ENCODE data around the gene ASIC4. TPM values are rescaled to one million over a fixed set of nuclear protein-coding genes. Genes with fewer than 3 reads are reported as not detected.

ASIC4 gene
- polyA plus RNA-seq, 1 experiment: not detected

DNA sequence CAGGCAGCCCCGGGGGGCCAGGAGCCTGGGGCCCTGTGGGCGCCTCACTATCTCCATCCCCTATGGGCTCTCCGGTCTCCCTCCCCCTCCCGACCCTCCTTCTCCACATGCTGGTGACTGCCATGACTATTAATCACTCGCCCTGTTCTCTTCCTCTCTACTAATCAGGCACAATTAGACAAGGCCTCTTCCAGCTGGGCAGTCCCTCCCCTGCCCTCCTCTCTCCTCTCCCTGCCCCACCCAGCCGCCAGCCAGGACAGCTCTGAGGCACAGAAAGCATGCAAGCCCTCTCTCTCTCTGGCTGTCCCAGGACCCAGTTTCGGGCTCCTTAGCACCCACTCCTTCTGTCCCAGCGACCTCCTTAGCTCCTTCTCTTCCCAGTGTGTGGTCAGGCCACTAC lies 5.8 kb downstream of the ASIC4 start:
- POLR2A ChIA-PET: interaction anchor here (0.6 to 2.0 kb wide), 4 partner anchors 9 to 104 kb away, joined by 3 to 6 read pairs (median 3); partner anchors contain the start of gene GMPPA
- no peak for DNase-seq (ENCODE audit: low read depth, low spot score)
- CTCF ChIA-PET: interaction anchor here (0.5 to 8.2 kb wide), 13 partner anchors 9 to 128 kb away, joined by 3 to 97 read pairs (median 14); partner anchors contain the start of genes GMPPA and TMEM198
- no peaks in the 10 kb centered on the region; the same call in 1 of the 2 replicates for H3K9me3 ChIP-seq (ENCODE audit: control insufficient read depth, insufficient read depth, low read length)
- H3K4me3 ChIP-seq (ENCODE audit: low read depth, low read length): no peak overlapping the region
- H3K27me3 ChIP-seq (ENCODE audit: control insufficient read depth, insufficient read depth, low read length): peaks cover 29% of the 10 kb centered on the region
- no peak overlapping the region for H3K27ac ChIP-seq (ENCODE audit: low read depth, low read length)
- TF ChIP-seq, protein P1, sequence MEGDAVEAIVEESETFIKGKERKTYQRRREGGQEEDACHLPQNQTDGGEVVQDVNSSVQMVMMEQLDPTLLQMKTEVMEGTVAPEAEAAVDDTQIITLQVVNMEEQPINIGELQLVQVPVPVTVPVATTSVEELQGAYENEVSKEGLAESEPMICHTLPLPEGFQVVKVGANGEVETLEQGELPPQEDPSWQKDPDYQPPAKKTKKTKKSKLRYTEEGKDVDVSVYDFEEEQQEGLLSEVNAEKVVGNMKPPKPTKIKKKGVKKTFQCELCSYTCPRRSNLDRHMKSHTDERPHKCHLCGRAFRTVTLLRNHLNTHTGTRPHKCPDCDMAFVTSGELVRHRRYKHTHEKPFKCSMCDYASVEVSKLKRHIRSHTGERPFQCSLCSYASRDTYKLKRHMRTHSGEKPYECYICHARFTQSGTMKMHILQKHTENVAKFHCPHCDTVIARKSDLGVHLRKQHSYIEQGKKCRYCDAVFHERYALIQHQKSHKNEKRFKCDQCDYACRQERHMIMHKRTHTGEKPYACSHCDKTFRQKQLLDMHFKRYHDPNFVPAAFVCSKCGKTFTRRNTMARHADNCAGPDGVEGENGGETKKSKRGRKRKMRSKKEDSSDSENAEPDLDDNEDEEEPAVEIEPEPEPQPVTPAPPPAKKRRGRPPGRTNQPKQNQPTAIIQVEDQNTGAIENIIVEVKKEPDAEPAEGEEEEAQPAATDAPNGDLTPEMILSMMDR (IDR thresholded peaks at IDR 0.05; ENCODE audit: low read depth, low read length): no peak

DNA sequence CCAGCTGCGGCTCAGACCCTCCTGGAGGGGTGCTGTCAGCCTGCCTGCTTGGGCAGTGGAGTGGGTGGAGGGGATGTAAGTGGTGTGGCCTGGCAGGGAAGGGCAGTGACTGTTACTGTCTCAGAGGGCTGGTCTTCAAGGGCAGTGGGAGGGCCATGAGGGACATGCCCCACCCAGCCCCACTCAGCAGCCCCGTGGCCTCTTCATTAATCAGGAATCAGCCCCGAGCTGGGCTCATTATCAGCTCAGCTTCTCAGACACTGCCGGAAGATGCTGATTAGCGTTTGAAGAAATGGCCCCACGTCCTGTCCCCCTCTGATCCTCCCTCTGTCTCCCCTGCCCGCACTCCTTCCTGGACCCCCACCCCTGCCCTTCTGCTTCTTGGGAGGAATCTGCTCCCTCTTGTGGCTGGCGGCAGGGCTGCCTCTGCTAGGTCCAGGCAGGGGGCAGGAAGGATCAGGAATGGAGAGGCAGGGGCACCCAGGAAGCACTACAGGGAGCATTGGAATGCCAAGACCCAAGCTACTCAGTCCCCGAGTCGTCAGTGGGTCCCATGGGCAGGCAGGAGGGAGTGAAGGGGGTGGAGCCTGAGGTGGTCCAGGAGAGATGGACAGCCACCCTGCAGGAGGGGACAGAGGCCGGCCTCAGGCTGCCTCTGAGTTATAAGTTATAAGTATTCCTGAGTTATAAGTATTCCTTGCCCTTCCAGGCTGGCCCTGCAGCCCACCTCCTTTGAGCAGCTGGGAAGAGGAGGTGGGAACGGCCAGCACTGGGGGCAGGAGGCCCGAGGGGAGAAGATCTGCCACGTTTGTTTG lies 7.0 kb downstream of the ASIC4 start:
- H3K4me3 ChIP-seq (ENCODE audit: low read depth, low read length): no peak overlapping the region
- H3K27ac ChIP-seq (ENCODE audit: low read depth, low read length): no peak overlapping the region
- CTCF ChIA-PET: interaction anchor here (0.5 to 8.2 kb wide), 22 partner anchors 10 to 176 kb away, joined by 3 to 97 read pairs (median 6); partner anchors contain the start of genes DNPEP, GMPPA, OBSL1 and TMEM198
- no peak for DNase-seq (ENCODE audit: low read depth, low spot score)
- H3K27me3 ChIP-seq (ENCODE audit: control insufficient read depth, insufficient read depth, low read length): peaks cover 19% of the 10 kb centered on the region
- POLR2A ChIA-PET: interaction anchor here (0.9 to 2.0 kb wide), 4 partner anchors 10 to 105 kb away, joined by 3 to 6 read pairs (median 4); partner anchors contain the start of gene GMPPA
- no peaks in the 10 kb centered on the region for H3K9me3 ChIP-seq (ENCODE audit: control insufficient read depth, insufficient read depth, low read length)
- TF ChIP-seq, protein P1 (IDR thresholded peaks at IDR 0.05; ENCODE audit: low read depth, low read length): peak; percentile 87

DNA sequence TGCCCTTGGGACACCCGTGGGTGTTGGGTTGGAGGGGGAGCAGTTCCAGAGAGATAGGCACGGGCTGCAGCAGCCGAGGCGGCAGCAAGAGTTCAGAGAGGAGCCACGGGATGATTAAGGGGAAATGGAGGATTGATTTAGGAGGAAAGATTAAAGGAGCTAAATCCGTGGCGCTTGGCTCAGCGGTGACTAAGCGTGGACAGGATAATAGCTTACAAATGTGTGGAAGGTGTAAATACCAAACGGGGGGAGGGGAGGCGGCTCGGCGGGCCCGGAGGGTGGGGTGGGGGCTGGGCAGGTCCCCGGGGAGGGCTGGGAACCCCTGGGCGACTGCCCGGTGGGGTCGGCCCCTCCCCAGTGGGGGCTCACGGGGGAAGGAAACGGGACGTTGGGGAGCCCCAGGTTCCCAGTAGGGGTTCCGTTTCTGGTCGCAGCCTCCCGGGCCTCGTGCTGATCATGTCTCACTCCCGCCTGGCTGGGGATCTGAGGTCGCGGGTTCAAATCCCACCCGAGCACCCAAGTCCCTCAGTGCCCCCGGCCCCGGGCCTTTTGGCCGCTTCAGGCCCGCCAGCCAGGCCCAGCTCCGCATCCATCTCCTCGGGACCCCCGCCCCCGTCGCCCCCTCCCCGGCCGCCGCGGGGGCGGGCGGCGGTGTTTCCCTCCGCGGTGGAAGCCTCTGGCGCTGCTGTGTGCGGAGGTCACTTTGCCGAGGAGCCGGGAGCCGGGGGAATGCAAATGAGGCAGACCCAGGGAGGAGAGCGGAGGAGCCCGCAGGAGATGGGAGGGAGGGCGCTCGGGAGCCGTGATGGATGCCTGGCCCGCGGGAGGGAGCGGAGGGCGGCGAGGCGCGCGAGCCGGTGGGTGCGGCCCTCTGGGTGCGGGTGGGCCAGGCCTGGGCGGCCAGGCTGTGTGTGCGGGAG lies 8.1 kb downstream of the ASIC4 start:
- TF ChIP-seq, protein P1 (IDR thresholded peaks at IDR 0.05; ENCODE audit: low read depth, low read length): no peak
- Histone ChIP-seq H3K27me3 (ENCODE audit: control insufficient read depth, insufficient read depth, low read length) (peaks cover 20% of the 10 kb centered on the region), H3K27ac (ENCODE audit: low read depth, low read length) (peak overlapping the region; percentile 47), H3K4me3 (ENCODE audit: low read depth, low read length) (0 out of 2 replicates have a peak overlapping the region, but pooled peaks have one; percentile 13), H3K9me3 (ENCODE audit: control insufficient read depth, insufficient read depth, low read length) (no peaks in the 10 kb centered on the region)
- ChIA-PET CTCF (interaction anchor here (0.6 to 9.9 kb wide), 16 partner anchors 9 to 212 kb away, joined by 3 to 270 read pairs (median 10); partner anchors contain the start of genes DNPEP, GMPPA and OBSL1), POLR2A (interaction anchor here (0.9 to 1.0 kb wide), 2 partner anchors 12 to 24 kb away, joined by 4 to 6 read pairs; partner anchors contain the start of gene GMPPA)
- DNase-seq (ENCODE audit: low read depth, low spot score): no peak

DNA sequence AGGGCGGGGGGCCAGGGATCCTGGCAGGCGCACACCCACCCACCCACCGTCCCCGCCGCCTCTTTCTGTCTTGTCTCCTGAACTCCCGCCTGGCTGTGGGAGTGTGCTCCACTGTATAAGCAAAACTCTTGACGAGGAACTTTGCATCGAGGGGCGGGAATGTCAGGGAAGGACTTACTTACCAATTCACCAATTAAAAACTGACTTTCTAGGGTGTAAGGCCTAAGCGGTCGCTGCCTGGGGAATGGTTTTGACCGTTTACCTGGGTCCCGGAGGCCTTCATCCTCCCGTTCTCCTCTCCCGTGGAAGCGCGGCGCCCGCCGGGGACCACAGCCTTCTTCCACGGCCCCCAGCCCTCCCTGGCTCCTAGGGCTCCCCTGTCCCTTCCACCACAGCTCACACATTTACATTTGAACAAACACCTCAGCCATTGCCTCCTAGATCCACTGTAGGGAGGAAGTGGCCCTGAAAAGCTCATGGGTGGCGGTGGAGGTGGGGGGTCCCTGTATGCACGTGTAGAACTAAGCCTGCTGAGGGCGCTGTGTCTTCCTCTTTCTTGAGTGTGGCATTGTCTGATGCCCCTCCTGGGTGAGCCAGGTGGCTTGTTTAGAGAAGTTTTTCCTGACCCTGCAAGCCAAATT lies 8.9 kb downstream of the ASIC4 start:
- ChIA-PET POLR2A (interaction anchor here (0.6 to 1.0 kb wide), 2 partner anchors 13 to 25 kb away, joined by 3 to 6 read pairs; partner anchors contain the start of gene GMPPA), CTCF (interaction anchor here (0.9 to 9.9 kb wide), 7 partner anchors 15 to 120 kb away, joined by 4 to 270 read pairs (median 35); partner anchors contain the start of gene GMPPA)
- no peaks in the 10 kb centered on the region for H3K9me3 ChIP-seq (ENCODE audit: control insufficient read depth, insufficient read depth, low read length)

More for the DNA sequence above, 8.9 kb downstream of the ASIC4 start:
- no peak for DNase-seq (ENCODE audit: low read depth, low spot score)
- H3K27ac ChIP-seq (ENCODE audit: low read depth, low read length): no peak overlapping the region
- H3K27me3 ChIP-seq (ENCODE audit: control insufficient read depth, insufficient read depth, low read length): peaks cover 24% of the 10 kb centered on the region
- H3K4me3 ChIP-seq (ENCODE audit: low read depth, low read length): no peak overlapping the region
- TF ChIP-seq, protein P1 (IDR thresholded peaks at IDR 0.05; ENCODE audit: low read depth, low read length): no peak

Data from AG04450 (cell line).